ENCODE measurements around the gene MYOM3. TPM values are rescaled to one million over a fixed set of nuclear protein-coding genes. Genes with fewer than 3 reads are reported as not detected.
"Not testable (repeated sequence)": the region's sequence is repeated elsewhere in the genome, so short reads cannot be mapped to it uniquely, and the experiment has no call there.

Gene MYOM3
- total RNA-seq, 2 donors from 2014 or later, result 2.3 to 4.3 TPM

GRCh38 chr1:24018611-24019580, 93.0 kb downstream of the MYOM3 start:
- DNase-seq (peak; percentile 99 to 100 (median 100)), ATAC-seq (peak; percentile 94)
- H3K9me3 ChIP-seq, result no peaks in the 10 kb centered on the region
- 20 to 24% methylated on average over 20 of the region's 20 CpGs for WGBS, 2 donors
- no peaks in the 10 kb centered on the region for H3K27me3 ChIP-seq
- H3K27ac ChIP-seq, result peak overlapping the region; percentile 66 to 89 (median 88)
- no peak overlapping the region for H3K4me3 ChIP-seq
- H3K36me3 ChIP-seq (replicated peaks in 1 of 2; ENCODE audit: insufficient read depth in 1 of 2, low read depth in 2 of 2), result no peaks in the 10 kb centered on the region
- intact Hi-C loops (cut with DNase I), result no loop called here
- H3K4me1 ChIP-seq, result peaks cover 75% of the 10 kb centered on the region
- TF ChIP-seq CTCF (IDR thresholded peaks at IDR 0.05) (peak in 3 of 7 experiments; percentile 7 to 11 (median 9)), POLR2A (IDR thresholded peaks at IDR 0.05) (peak in 1 of 3 donors; percentile 16)

- 40 to 44% methylated on average over 6 of the region's 6 CpGs for WGBS, 2 donors
- peak overlapping the region in 3 of 4 donors; percentile 41 to 89 (median 54) for H3K27ac ChIP-seq
- no peaks in the 10 kb centered on the region for H3K27me3 ChIP-seq
- ATAC-seq (no peak), DNase-seq (no peak)
- TF ChIP-seq POLR2A (IDR thresholded peaks at IDR 0.05) (no peak), CTCF (IDR thresholded peaks at IDR 0.05) (no peak)
- peaks cover 51% of the 10 kb centered on the region for H3K4me1 ChIP-seq
- H3K9me3 ChIP-seq, result no peaks in the 10 kb centered on the region
- intact Hi-C loops (cut with DNase I), result no loop called here
- H3K36me3 ChIP-seq (replicated peaks in 1 of 2; ENCODE audit: insufficient read depth in 1 of 2, low read depth in 2 of 2), result no peaks in the 10 kb centered on the region
- no peak overlapping the region for H3K4me3 ChIP-seq
Measured at GRCh38 chr1:24015221-24016210, 96.4 kb downstream of the MYOM3 start.

DNA sequence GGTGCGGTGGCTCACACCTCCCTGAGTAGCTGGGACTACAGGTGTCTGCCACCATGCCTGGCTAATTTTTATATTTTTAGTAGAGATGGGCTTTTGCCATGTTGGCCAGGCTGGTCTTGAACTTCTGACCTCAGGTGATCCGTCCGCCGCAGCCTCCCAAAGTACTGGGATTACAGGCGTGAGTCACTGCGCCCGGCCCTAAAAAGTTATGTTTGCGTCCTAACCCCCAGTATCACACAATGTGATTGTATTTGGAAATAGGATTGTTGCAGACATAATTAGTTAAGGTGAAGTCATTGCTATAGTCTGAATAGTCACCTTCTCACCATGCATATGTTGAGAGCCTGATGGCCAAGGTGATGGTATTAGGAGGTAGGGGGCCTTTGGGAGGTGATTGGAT, 99.1 kb downstream of the MYOM3 start:
- H3K27me3 ChIP-seq; DNase-seq; H3K9me3 ChIP-seq; H3K4me3 ChIP-seq; ATAC-seq; H3K27ac ChIP-seq; H3K36me3 ChIP-seq (replicated peaks in 1 of 2; ENCODE audit: insufficient read depth in 1 of 2, low read depth in 2 of 2); intact Hi-C loops (cut with DNase I): not testable (repeated sequence)
- H3K4me1 ChIP-seq, result peaks cover 42% of the 10 kb centered on the region
- WGBS, 2 donors, result 94 to 97% methylated on average over 6 to 8 of the region's 8 CpGs

- intact Hi-C loops (cut with DNase I), result no loop called here
- Histone ChIP-seq H3K9me3 (no peaks in the 10 kb centered on the region), H3K27me3 (no peaks in the 10 kb centered on the region), H3K4me3 (no peak overlapping the region), H3K4me1 (peaks cover 28% of the 10 kb centered on the region), H3K36me3 (replicated peaks in 1 of 2; ENCODE audit: insufficient read depth in 1 of 2, low read depth in 2 of 2) (no peaks in the 10 kb centered on the region), H3K27ac (peak overlapping the region in 3 of 4 donors; percentile 19 to 70 (median 46))
- TF ChIP-seq POLR2A (IDR thresholded peaks at IDR 0.05) (no peak), CTCF (IDR thresholded peaks at IDR 0.05) (no peak)
- ATAC-seq, result peak; percentile 19
- no peak for DNase-seq
- WGBS, 2 donors, result 27 to 30% methylated on average over 3 of the region's 5 CpGs
Measured at GRCh38 chr1:24010650-24011049, 101.3 kb downstream of the MYOM3 start.

GRCh38 chr1:24009406-24009805, 102.5 kb downstream of the MYOM3 start:
- peak; percentile 69 for ATAC-seq
- intact Hi-C loops (cut with DNase I), result no loop called here
- DNase-seq, result no peak
- Histone ChIP-seq H3K9me3 (no peaks in the 10 kb centered on the region), H3K27me3 (no peaks in the 10 kb centered on the region), H3K4me1 (peaks cover 17% of the 10 kb centered on the region), H3K27ac (peak overlapping the region in 3 of 4 donors; percentile 46 to 70 (median 54)), H3K36me3 (replicated peaks in 1 of 2; ENCODE audit: insufficient read depth in 1 of 2, low read depth in 2 of 2) (no peaks in the 10 kb centered on the region), H3K4me3 (no peak overlapping the region)
- TF ChIP-seq CTCF (IDR thresholded peaks at IDR 0.05) (no peak), POLR2A (IDR thresholded peaks at IDR 0.05) (no peak)
- 74 to 75% methylated on average over 1 of the region's 1 CpG for WGBS, 2 donors

- H3K4me3 ChIP-seq; H3K9me3 ChIP-seq; H3K27me3 ChIP-seq; ATAC-seq; intact Hi-C loops (cut with DNase I); H3K36me3 ChIP-seq (replicated peaks in 1 of 2; ENCODE audit: insufficient read depth in 1 of 2, low read depth in 2 of 2); DNase-seq: not testable (repeated sequence)
- Histone ChIP-seq H3K4me1 (peaks cover 17% of the 10 kb centered on the region), H3K27ac (peak overlapping the region in 3 of 4 donors; percentile 24 to 70 (median 54))
- 58 to 72% methylated on average over 2 to 3 of the region's 3 CpGs for WGBS, 2 donors
Measured at GRCh38 chr1:24008574-24009184, 103.3 kb downstream of the MYOM3 start.

All from body of pancreas (tissue), 4 donors.